NCI-H2107 treated with DMSO at 0.1 percent for 48 hours (cell line): ENCODE results near the gene RGS10.
"Not testable (repeated sequence)": the region's sequence is repeated elsewhere in the genome, so short reads cannot be mapped to it uniquely, and the experiment has no call there.

Experiments used
- DNase-seq: peaks from one replicate; lab custom pipeline; 2025; ENCODE audit not compliant: unreplicated experiment; lab: John Stamatoyannopoulos, UW

The RGS10 gene

GRCh38 chr10:119470920-119471702 lies 71.4 kb downstream of the RGS10 start:
- no peak for DNase-seq

- DNase-seq = no peak
These were observed 72.7 kb downstream of the RGS10 start for GRCh38 chr10:119469846-119470245.

- no peak for DNase-seq
These were observed 73.2 kb downstream of the RGS10 start for GRCh38 chr10:119469325-119469707.

GRCh38 chr10:119468542-119469324 lies 73.8 kb downstream of the RGS10 start:
- no peak for DNase-seq

- DNase-seq = no peak
These were observed 75.9 kb downstream of the RGS10 start for GRCh38 chr10:119466655-119467054.

- no peak for DNase-seq
These were observed 76.4 kb downstream of the RGS10 start for GRCh38 chr10:119466076-119466475.

- DNase-seq = no peak
These were observed 77.4 kb downstream of the RGS10 start for GRCh38 chr10:119465085-119465484.

GRCh38 chr10:119463195-119463594 lies 79.3 kb downstream of the RGS10 start:
- not testable (repeated sequence) for DNase-seq

- DNase-seq = no peak
These were observed 79.7 kb downstream of the RGS10 start for GRCh38 chr10:119462773-119463172.

GRCh38 chr10:119461923-119462322 lies 80.6 kb downstream of the RGS10 start:
- DNase-seq = no peak

GRCh38 chr10:119461380-119461779 lies 81.1 kb downstream of the RGS10 start:
- no peak for DNase-seq

GRCh38 chr10:119460369-119461195 lies 81.9 kb downstream of the RGS10 start:
- no peak for DNase-seq

- DNase-seq = no peak
These were observed 82.7 kb downstream of the RGS10 start for GRCh38 chr10:119459681-119460340.

- no peak for DNase-seq
These were observed 84.4 kb downstream of the RGS10 start for GRCh38 chr10:119457966-119458766.

- DNase-seq = no peak
These were observed 86.1 kb downstream of the RGS10 start for GRCh38 chr10:119456435-119456810.

- no peak for DNase-seq
These were observed 86.7 kb downstream of the RGS10 start for GRCh38 chr10:119455609-119456434.

- DNase-seq = no peak
These were observed 87.5 kb downstream of the RGS10 start for GRCh38 chr10:119454990-119455389.

GRCh38 chr10:119454316-119454715 lies 88.2 kb downstream of the RGS10 start:
- no peak for DNase-seq

GRCh38 chr10:119453313-119453712 lies 89.2 kb downstream of the RGS10 start:
- no peak for DNase-seq
